IMR-90 (cell line): ENCODE data around the gene RMI2. TPM values are rescaled to one million over a fixed set of nuclear protein-coding genes. Genes with fewer than 3 reads are reported as not detected.

ENCODE experiments used
- ATAC-seq: fragments of 200-7000 bp; cut with Tn5 transposase; 2 replicates; pipeline ENCODE4 v1.9.1; 2020; ENCODE audit warnings: low read depth, mild to moderate bottlenecking, moderate library complexity
- Bru-seq: library from RNA; stranded (reverse); fragments of 400-500 nt; gene quantifications from one replicate; lab custom pipeline; 2021; lab: Mats Ljungman, UMichigan
- BruChase-seq, 2 experiments: library from RNA; stranded (reverse); fragments of 400-500 nt; gene quantifications; one replicate each; lab custom pipeline; 2021; lab: Mats Ljungman, UMichigan
- BruUV-seq: library from RNA; stranded (reverse); fragments of 400-500 nt; replicated peaks from 2 replicates; lab custom pipeline; 2021; lab: Mats Ljungman, UMichigan
- CTCF ChIA-PET: fragments of 300-600 bp; formaldehyde crosslinking; extraction: SDS; loops from one replicate; lab custom pipeline; 2021; ENCODE audit warnings: antibody characterized with exemption; lab: Yijun Ruan, JAX
- POLR2A ChIA-PET: fragments of 300-600 bp; sonication (Branson Sonifier 250); formaldehyde crosslinking; loops from one replicate; lab custom pipeline; 2022; ENCODE audit warnings: antibody characterized with exemption; ENCODE audit not compliant: unreplicated experiment; lab: Charles Lee
- DNase-seq: peaks from one replicate; pipeline ENCODE4 v3.0.0; 2013
- H2AFZ ChIP-seq: replicated peaks from 2 replicates; pipeline ENCODE3; 2013; ENCODE audit warnings: low read length, mild to moderate bottlenecking; ENCODE audit not compliant: poor library complexity
- H2AK5ac ChIP-seq: 2 replicates; pipeline ENCODE4 v1.6.1; 2013; ENCODE audit warnings: low read depth, low read length, inconsistent platforms
- H2AK9ac ChIP-seq: replicated peaks from 2 replicates; pipeline ENCODE3; 2013; ENCODE audit warnings: mild to moderate bottlenecking, low read depth, low read length, moderate library complexity; ENCODE audit not compliant: poor library complexity
- H2BK120ac ChIP-seq: 2 replicates; pipeline ENCODE4 v1.6.1; 2013; ENCODE audit warnings: low read depth, low read length, inconsistent platforms
- H2BK15ac ChIP-seq: 3 replicates; pipeline ENCODE4 v1.6.1; 2013; ENCODE audit warnings: low read depth, low read length, inconsistent platforms
- H2BK20ac ChIP-seq: 2 replicates; pipeline ENCODE4 v1.6.1; 2013; ENCODE audit warnings: low read depth, mild to moderate bottlenecking, inconsistent platforms, low read length, moderate library complexity
- H2BK5ac ChIP-seq: 2 replicates; pipeline ENCODE4 v1.6.1; 2013; ENCODE audit warnings: mild to moderate bottlenecking, low read depth, low read length, inconsistent platforms; ENCODE audit not compliant: poor library complexity, severe bottlenecking
- H3K14ac ChIP-seq: replicated peaks from 2 replicates; pipeline ENCODE4 v1.6.1; 2013; ENCODE audit warnings: low read depth, low read length, inconsistent platforms
- H3K18ac ChIP-seq: 2 replicates; pipeline ENCODE4 v1.6.1; 2013; ENCODE audit warnings: low read depth, low read length, control low read depth
- H3K23ac ChIP-seq: 2 replicates; pipeline ENCODE4 v1.6.1; 2013; ENCODE audit warnings: low read depth, low read length, inconsistent platforms
- H3K27ac ChIP-seq: 2 replicates; pipeline ENCODE4 v1.5.1; 2013; ENCODE audit warnings: mild to moderate bottlenecking, control low read depth, low read length; ENCODE audit not compliant: insufficient read depth
- H3K27me3 ChIP-seq: 2 replicates; pipeline ENCODE4 v1.6.1; 2013; ENCODE audit warnings: low read length; ENCODE audit not compliant: control insufficient read depth, insufficient read depth
- H3K36me3 ChIP-seq: 2 replicates; pipeline ENCODE4 v1.6.1; 2013; ENCODE audit warnings: low read length, mixed read lengths; ENCODE audit not compliant: control insufficient read depth, insufficient read depth
- H3K4ac ChIP-seq: 2 replicates; pipeline ENCODE4 v1.6.1; 2013; ENCODE audit warnings: low read depth, low read length, inconsistent platforms
- H3K4me1 ChIP-seq: 2 replicates; pipeline ENCODE4 v1.6.1; 2013; ENCODE audit warnings: low read length, mixed read lengths; ENCODE audit not compliant: control insufficient read depth, insufficient read depth
- H3K4me2 ChIP-seq: 2 replicates; pipeline ENCODE4 v1.6.1; 2013; ENCODE audit warnings: low read depth, mild to moderate bottlenecking, control low read depth, low read length, moderate library complexity
- H3K4me3 ChIP-seq: 2 replicates; pipeline ENCODE4 v1.5.1; 2013; ENCODE audit warnings: low read depth, mild to moderate bottlenecking, control low read depth, low read length, moderate library complexity; ENCODE audit not compliant: insufficient read depth
- H3K56ac ChIP-seq: 2 replicates; pipeline ENCODE4 v1.6.1; 2013; ENCODE audit warnings: low read length, inconsistent platforms; ENCODE audit not compliant: insufficient read depth; ENCODE audit errors: extremely low read depth
- H3K79me1 ChIP-seq, 2 experiments: 2 replicates each; pipeline ENCODE4 v1.6.1; 2013; ENCODE audit warnings: low read length in 2 of 2, inconsistent platforms in 1 of 2, low read depth in 1 of 2
- H3K9ac ChIP-seq: 2 replicates; pipeline ENCODE4 v1.6.1; 2013; ENCODE audit warnings: low read depth, low read length, control low read depth
- H3K9me1 ChIP-seq: 2 replicates; pipeline ENCODE4 v1.6.1; 2013; ENCODE audit warnings: low read length, inconsistent platforms; ENCODE audit not compliant: insufficient read depth
- H3K9me3 ChIP-seq: 2 replicates; pipeline ENCODE4 v1.6.1; 2013; ENCODE audit warnings: low read length; ENCODE audit not compliant: control insufficient read depth, insufficient read depth
- H4K20me1 ChIP-seq: 2 replicates; pipeline ENCODE4 v1.6.1; 2013; ENCODE audit warnings: low read length, inconsistent platforms; ENCODE audit not compliant: insufficient read depth
- H4K5ac ChIP-seq: 2 replicates; pipeline ENCODE4 v1.6.1; 2013; ENCODE audit warnings: mild to moderate bottlenecking, low read depth, low read length, control low read depth
- H4K8ac ChIP-seq, 2 experiments: 2 replicates each; pipeline ENCODE4 v1.6.1; 2013; ENCODE audit warnings: low read depth in 2 of 2, low read length in 2 of 2, control low read depth in 1 of 2, inconsistent platforms in 1 of 2
- H4K91ac ChIP-seq: 2 replicates; pipeline ENCODE4 v1.6.1; 2013; ENCODE audit warnings: low read depth, low read length, inconsistent platforms; ENCODE audit not compliant: insufficient read depth
- CEBPB ChIP-seq: IDR thresholded peaks from 2 replicates; pipeline ENCODE4 v1.6.1; 2012; ENCODE audit warnings: low read depth, low read length, improper control_type of control experiment
- FOS ChIP-seq: fragments of 150-350 bp; IDR thresholded peaks from 2 replicates; pipeline ENCODE4 v1.6.1; 2016; ENCODE audit warnings: low read depth, low read length
- MXI1 ChIP-seq: IDR thresholded peaks from 2 replicates; pipeline ENCODE4 v1.6.1; 2012; ENCODE audit warnings: low read depth, mild to moderate bottlenecking, low read length, moderate library complexity, borderline replicate concordance
- USF2 ChIP-seq: fragments of 150-350 bp; IDR thresholded peaks from 2 replicates; pipeline ENCODE4 v1.6.1; 2017; ENCODE audit warnings: mild to moderate bottlenecking, antibody characterized with exemption, low read length, low read depth
- WGBS, 2 experiments: methylation state at CpG; one replicate each; pipeline versions ENCODE4 v1.1.5 to v1.1.7; 2013; ENCODE audit warnings: missing lambda C conversion rate in 2 of 2; ENCODE audit not compliant: insufficient read length in 1 of 2; ENCODE audit errors: extremely low coverage in 2 of 2; 5-methylcytosine and 5-hydroxymethylcytosine counted together
- dilution Hi-C: fragments of 300-500 bp; cut with HindIII; formaldehyde crosslinking; loops from one replicate; pipeline ENCODE4 v1.14.3; 2018; ENCODE audit warnings: low sequenced_read_pairs; ENCODE audit not compliant: unreplicated experiment
- in situ Hi-C: fragments of 300-500 bp; cut with MboI; formaldehyde crosslinking; loops from 3 replicates; pipeline ENCODE4 v1.14.3; 2019; ENCODE audit warnings: low sequenced_read_pairs, inconsistent platforms, mixed read lengths
- intact Hi-C: fragments of 100-400 bp; cut with micrococcal nuclease; formaldehyde crosslinking; loops from 2 replicates; pipeline ENCODE4 v1.10.0; 2022
- long read RNA-seq: library from polyadenylated mRNA; unstranded; transcript quantifications from one replicate; pipeline ENCODE4 v2.0.0, GENCODE V29; 2021; ENCODE audit not compliant: unreplicated experiment
- polyA plus RNA-seq, 3 experiments: library from polyadenylated mRNA; depleted of rRNA; stranded (reverse); fragments of >200 nt; gene quantifications; 2 replicates each; pipeline ENCODE4 v1.2.3, GENCODE V29; 2012; ENCODE audit warnings: low replicate concordance in 1 of 3
- total RNA-seq: library from RNA; depleted of rRNA; stranded (reverse); fragments of >200 nt; gene quantifications from 2 replicates; pipeline ENCODE4 v1.2.3, GENCODE V29; 2012; rRNA removed

RMI2 gene
- total RNA-seq, result 3.2 and 5.8 TPM in 2 replicates
- polyA plus RNA-seq (2012; rRNA removed), result 4.0 and 5.6 TPM in 2 replicates
- polyA plus RNA-seq (2012; cell fraction: cytosol; rRNA removed), result 1.7 and 3.8 TPM in 2 replicates
- polyA plus RNA-seq (2012; cell fraction: nucleus; rRNA removed; ENCODE audit: low replicate concordance), result 1.4 and 3.8 TPM in 2 replicates
- Bru-seq, nascent RNA, result percentile 39 among the genes with signal in this experiment
- percentile 54 among the genes with signal in this experiment for BruChase-seq, experiment 1, labeled RNA remaining after a 6-hour chase
- percentile 50 among the genes with signal in this experiment for BruChase-seq, experiment 2, labeled RNA remaining after a 2-hour chase
- long read RNA-seq, transcript RMI2-201 (2 exons, 1,457 nt), result major isoform, 20 of 24 reads
- long read RNA-seq, partial matches to known transcripts, result 0 of 24 reads
- long read RNA-seq, other reads (novel, unspliced or antisense), result 4 of 24 reads

DNA sequence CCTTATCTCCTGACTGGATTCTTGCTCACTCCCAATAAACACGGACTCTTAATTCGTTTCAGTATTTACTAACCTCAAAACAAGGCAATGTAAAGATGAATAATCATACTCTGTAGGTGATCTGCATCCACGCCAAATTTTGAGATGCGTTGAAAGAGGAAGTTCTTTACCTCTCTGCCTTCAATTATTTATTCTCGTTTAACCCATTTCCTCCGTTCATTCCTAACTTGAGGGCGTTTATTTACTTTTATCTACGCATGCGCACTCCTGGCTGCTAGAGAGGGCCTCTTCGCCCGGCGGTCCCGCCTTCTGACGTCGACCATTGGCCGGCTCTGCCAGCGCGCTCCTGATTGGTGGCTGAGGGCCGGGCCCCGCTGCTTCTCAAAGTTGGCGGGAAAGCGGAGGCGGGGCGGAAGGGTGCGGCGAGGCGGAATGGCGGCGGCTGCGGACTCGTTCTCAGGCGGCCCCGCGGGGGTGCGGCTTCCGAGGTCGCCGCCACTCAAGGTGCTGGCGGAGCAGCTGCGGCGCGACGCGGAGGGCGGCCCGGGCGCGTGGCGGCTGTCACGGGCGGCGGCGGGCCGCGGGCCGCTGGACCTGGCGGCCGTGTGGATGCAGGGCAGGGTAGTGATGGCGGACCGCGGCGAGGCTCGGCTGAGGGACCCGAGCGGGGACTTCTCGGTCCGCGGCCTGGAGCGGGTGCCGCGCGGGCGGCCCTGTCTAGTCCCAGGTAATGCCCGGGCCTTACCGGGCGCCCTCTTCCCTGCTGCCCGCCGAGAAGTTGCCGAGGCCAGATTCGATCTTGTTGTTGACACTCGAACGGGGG, at the start of gene RMI2:
TSS of gene RMI2 (plus strand) at position 420 of the 823 bp plus-strand sequence. CDS start at position 433, 13 bp downstream.
- H3K4me3 ChIP-seq, result peak within 1 kb of the TSS; percentile 81
- ChIA-PET CTCF (no interaction called here), POLR2A (interaction anchor here (0.6 kb wide), 1 partner anchor 89 kb away, joined by 6 read pairs; the partner anchor contains the start of gene SOCS1)
- no peaks in the 10 kb centered on the region for H3K27me3 ChIP-seq
- peak; percentile 99 for ATAC-seq
- H3K56ac ChIP-seq, result peak within 1 kb of the TSS; percentile 73
- H4K20me1 ChIP-seq, result no peaks in the 10 kb centered on the region
- BruUV-seq, result no TSS peak
- peak within 1 kb of the TSS; percentile 38 to 74; a peak in 3 of 4 replicates for H4K8ac ChIP-seq
- H3K4ac ChIP-seq, result peak within 1 kb of the TSS; percentile 28; the same call in 1 of the 2 replicates
- H3K9ac ChIP-seq, result peak within 1 kb of the TSS; percentile 83
- H4K91ac ChIP-seq, result no peak within 1 kb of the TSS
- peak within 1 kb of the TSS; percentile 99 for H3K4me2 ChIP-seq
- H3K79me1 ChIP-seq, result peaks cover 21 to 48% of the 10 kb centered on the region in 2 experiments
- TF ChIP-seq MXI1 (peak; percentile 88; the same call in 1 of the 2 replicates), USF2 (no peak), CEBPB (no peak), FOS (peak; percentile 17; the same call in 1 of the 2 replicates)
- H3K9me3 ChIP-seq, result no peaks in the 10 kb centered on the region
- peak within 1 kb of the TSS; percentile 94 for H2AFZ ChIP-seq
- peak within 1 kb of the TSS; percentile 69 for H2BK5ac ChIP-seq
- no peaks in the 10 kb centered on the region for H3K36me3 ChIP-seq
- H3K18ac ChIP-seq, result peak within 1 kb of the TSS; percentile 79; the same call in 1 of the 2 replicates
- H4K5ac ChIP-seq, result peak within 1 kb of the TSS; percentile 51; the same call in 1 of the 2 replicates
- H2AK5ac ChIP-seq, result peak within 1 kb of the TSS; percentile 45; the same call in 1 of the 2 replicates
- no peak within 1 kb of the TSS for H2BK15ac ChIP-seq
- DNase-seq, result peak; percentile 93
- H2BK20ac ChIP-seq, result no peak within 1 kb of the TSS
- no peak within 1 kb of the TSS for H3K27ac ChIP-seq
- dilution Hi-C loops, result no loop called here
- in situ Hi-C loops, result no loop called here
- H3K9me1 ChIP-seq, result peaks cover 15% of the 10 kb centered on the region; the same call in 1 of the 2 replicates
- H2AK9ac ChIP-seq, result peak within 1 kb of the TSS; percentile 53
- H3K23ac ChIP-seq, result peak within 1 kb of the TSS; percentile 51; the same call in 1 of the 2 replicates
- H2BK120ac ChIP-seq, result no peak within 1 kb of the TSS
- H3K14ac ChIP-seq, result peak within 1 kb of the TSS; percentile 29
- peaks cover 20% of the 10 kb centered on the region for H3K4me1 ChIP-seq
- intact Hi-C loops, result no loop called here
- WGBS, 2 experiments, result 0% methylated on average over 17 of the region's 82 CpGs; no CpG with 5 or more reads in 1 of the 2 experiments
